Adrenal gland (tissue), 12 donors: Measurements from ENCODE around the gene SORBS1. TPM values are rescaled to one million over a fixed set of nuclear protein-coding genes. Genes with fewer than 3 reads are reported as not detected.

Experiments
- DNase-seq, 7 donors: peaks; one replicate each; pipeline ENCODE4 v3.0.0-alpha.2; 2019 to 2020
- H3K27ac ChIP-seq, 5 donors: fragments of 200-600 bp; sonication (generic) in 4 of 5; 1 replicate in 3 of 5; 2 replicates in 2 of 5; pipeline versions ENCODE4 v1.5.1 to v1.8.0; 2016 to 2020; ENCODE audit warnings: mild to moderate bottlenecking in 1 of 5
- H3K27me3 ChIP-seq: fragments of 200-600 bp; 2 replicates; pipeline ENCODE4 v1.8.0; 2021
- H3K36me3 ChIP-seq, 2 donors: fragments of 200-600 bp; replicated peaks in 1 of 2; 1 replicate in 1 of 2; 2 replicates in 1 of 2; pipeline versions ENCODE4 v1.5.1 to v1.8.0; 2018 to 2022
- H3K4me1 ChIP-seq, 2 donors: fragments of 200-600 bp; replicated peaks in 1 of 2; 1 replicate in 1 of 2; 2 replicates in 1 of 2; pipeline versions ENCODE4 v1.5.1 to v1.8.0; 2018 to 2021
- H3K4me3 ChIP-seq, 4 donors: fragments of 200-600 bp; sonication (generic) in 3 of 4; one replicate each; pipeline ENCODE4 v1.5.1; 2016 to 2018
- H3K9me3 ChIP-seq, 3 donors: fragments of 200-600 bp; sonication (generic) in 1 of 3; replicated peaks in 1 of 3; 1 replicate in 2 of 3; 2 replicates in 1 of 3; pipeline versions ENCODE4 v1.5.1 to v1.8.0; 2016 to 2021
- POLR2A ChIP-seq, 2 donors: fragments of 450-650 bp; IDR thresholded peaks; one replicate each; pipeline ENCODE4 v1.6.1; 2017; ENCODE audit warnings: antibody characterized with exemption in 2 of 2, mild to moderate bottlenecking in 2 of 2, moderate library complexity in 1 of 2
- WGBS, 4 donors: extraction: QIAGEN DNeasy Blood & Tissue Kit in 2 of 4; methylation state at CpG; one replicate each; pipeline versions ENCODE4 v1.1.5 to v1.1.7; 2013 to 2017; 5-methylcytosine and 5-hydroxymethylcytosine counted together
- intact Hi-C, 2 donors: fragments of 100-400 bp; cut with DNase I; formaldehyde crosslinking; loops; one replicate each; pipeline versions ENCODE4 v1.14.1 to v1.15.0; 2022 to 2023
- polyA plus RNA-seq, 3 donors: library from polyadenylated mRNA; stranded (reverse); fragments of 200-250 nt in 2 of 3; fragments of 350-450 nt in 1 of 3; fragmentation: Illumina TruSeq in 1 of 3; extraction: RNeasy Lipid Tissue Mini Kit (QIAGEN cat#74804) in 1 of 3; gene quantifications; one replicate each; pipeline ENCODE4 v1.2.3, GENCODE V29; 2013 to 2014
- total RNA-seq, 9 donors: library from RNA; depleted of rRNA in 4 of 9; stranded (reverse); fragments of >200 nt in 4 of 9; fragments of 120-200 nt in 1 of 9; fragmentation: NEBNext Ultra II Directional in 1 of 9; extraction: Animal tissue kit (Norgen Biotek cat#: 25700) in 1 of 9; gene quantifications; one replicate each; pipeline versions ENCODE4 v1.1.0 to v1.2.4, GENCODE V29; 2013 to 2023
- TF ChIP-seq, protein P1 (sequence below), 6 experiments: fragments of 450-650 bp in 4 of 6; fragments of 200-600 bp in 2 of 6; sonication (generic) in 1 of 6; IDR thresholded peaks; 1 replicate in 5 of 6; 2 replicates in 1 of 6; pipeline versions ENCODE4 v1.5.1 to v1.8.0; 2016 to 2021; ENCODE audit warnings: antibody characterized with exemption in 6 of 6, mild to moderate bottlenecking in 2 of 6, moderate library complexity in 1 of 6
- donor health status: healthy with polysubstance abuse.
- donor health status: Bipolar disorder and iron deficiency.
- donor health status: DM: yes; HTN: yes; CAD: no.
- donor health status: DM: no; HTN: no; CAD: no.
- donor health status: DM: no; HTN: no; CAD: no.
- donor health status: DM: yes; HTN: yes; CAD: no.

The SORBS1 gene
- total and polyA plus RNA-seq, 12 donors, result 9.5 to 43.4 (median 19.0) TPM

DNA sequence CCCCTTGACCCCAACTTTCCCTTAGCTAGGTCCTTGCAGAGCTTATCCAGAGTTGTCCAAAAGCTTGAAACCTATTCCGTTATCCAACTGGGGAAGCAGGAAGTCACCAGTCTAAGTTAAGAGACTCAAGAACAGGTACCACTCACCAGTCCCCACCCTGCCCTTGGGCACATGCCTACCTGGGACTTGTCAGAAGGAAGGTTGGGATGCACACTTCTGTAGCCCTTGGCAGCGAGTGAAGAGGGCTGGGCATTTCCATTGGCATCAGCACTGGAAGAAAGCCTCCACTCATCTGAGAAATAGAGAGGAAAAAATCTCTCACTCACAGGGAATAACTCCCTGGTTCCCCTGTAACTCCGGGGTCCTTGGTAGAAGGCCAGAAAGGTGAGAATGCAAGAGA lies 139.4 kb downstream of the SORBS1 start:
- intact Hi-C loops, result no loop called here
- Histone ChIP-seq H3K36me3 (no peaks in the 10 kb centered on the region), H3K27ac (no peak overlapping the region), H3K9me3 (no peaks in the 10 kb centered on the region), H3K27me3 (no peaks in the 10 kb centered on the region), H3K4me1 (peaks cover 0 to 12% of the 10 kb centered on the region in 2 donors), H3K4me3 (no peak overlapping the region)
- no peak for DNase-seq
- TF ChIP-seq, protein P1, sequence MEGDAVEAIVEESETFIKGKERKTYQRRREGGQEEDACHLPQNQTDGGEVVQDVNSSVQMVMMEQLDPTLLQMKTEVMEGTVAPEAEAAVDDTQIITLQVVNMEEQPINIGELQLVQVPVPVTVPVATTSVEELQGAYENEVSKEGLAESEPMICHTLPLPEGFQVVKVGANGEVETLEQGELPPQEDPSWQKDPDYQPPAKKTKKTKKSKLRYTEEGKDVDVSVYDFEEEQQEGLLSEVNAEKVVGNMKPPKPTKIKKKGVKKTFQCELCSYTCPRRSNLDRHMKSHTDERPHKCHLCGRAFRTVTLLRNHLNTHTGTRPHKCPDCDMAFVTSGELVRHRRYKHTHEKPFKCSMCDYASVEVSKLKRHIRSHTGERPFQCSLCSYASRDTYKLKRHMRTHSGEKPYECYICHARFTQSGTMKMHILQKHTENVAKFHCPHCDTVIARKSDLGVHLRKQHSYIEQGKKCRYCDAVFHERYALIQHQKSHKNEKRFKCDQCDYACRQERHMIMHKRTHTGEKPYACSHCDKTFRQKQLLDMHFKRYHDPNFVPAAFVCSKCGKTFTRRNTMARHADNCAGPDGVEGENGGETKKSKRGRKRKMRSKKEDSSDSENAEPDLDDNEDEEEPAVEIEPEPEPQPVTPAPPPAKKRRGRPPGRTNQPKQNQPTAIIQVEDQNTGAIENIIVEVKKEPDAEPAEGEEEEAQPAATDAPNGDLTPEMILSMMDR (IDR thresholded peaks at IDR 0.05), result no peak
- no peak for TF ChIP-seq POLR2A (IDR thresholded peaks at IDR 0.05)
- WGBS, 4 donors, result 91 to 97% (median 93%) methylated on average over 3 of the region's 3 CpGs

DNA sequence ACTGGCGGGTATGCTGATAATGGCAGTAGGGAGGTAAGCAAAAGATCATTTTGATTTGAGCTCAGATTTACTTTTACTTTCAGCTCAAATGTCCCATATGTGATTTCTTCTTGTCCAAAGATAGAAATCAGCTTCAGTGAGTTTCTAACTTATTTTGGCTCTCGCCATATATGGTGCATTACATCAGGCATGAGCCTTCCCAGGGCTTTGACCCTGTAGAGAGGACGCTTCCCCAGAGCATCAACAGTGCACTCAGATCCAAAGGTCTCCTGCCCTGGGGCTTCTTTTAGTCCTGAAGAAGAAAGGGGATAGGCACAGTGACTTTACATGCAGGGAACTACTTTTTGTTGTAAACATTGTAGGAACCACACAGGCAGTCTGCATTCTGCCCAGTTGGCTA lies 141.8 kb downstream of the SORBS1 start:
- Histone ChIP-seq H3K27me3 (no peaks in the 10 kb centered on the region), H3K4me3 (no peak overlapping the region), H3K27ac (peak overlapping the region in 1 of 5 donors; percentile 45), H3K9me3 (no peaks in the 10 kb centered on the region), H3K36me3 (no peaks in the 10 kb centered on the region), H3K4me1 (no peaks in the 10 kb centered on the region)
- DNase-seq, result no peak
- no peak for TF ChIP-seq POLR2A (IDR thresholded peaks at IDR 0.05)
- TF ChIP-seq, protein P1 (IDR thresholded peaks at IDR 0.05), result no peak
- 68 to 82% (median 76%) methylated on average over 3 of the region's 3 CpGs for WGBS, 4 donors
- intact Hi-C loops, result no loop called here

DNA sequence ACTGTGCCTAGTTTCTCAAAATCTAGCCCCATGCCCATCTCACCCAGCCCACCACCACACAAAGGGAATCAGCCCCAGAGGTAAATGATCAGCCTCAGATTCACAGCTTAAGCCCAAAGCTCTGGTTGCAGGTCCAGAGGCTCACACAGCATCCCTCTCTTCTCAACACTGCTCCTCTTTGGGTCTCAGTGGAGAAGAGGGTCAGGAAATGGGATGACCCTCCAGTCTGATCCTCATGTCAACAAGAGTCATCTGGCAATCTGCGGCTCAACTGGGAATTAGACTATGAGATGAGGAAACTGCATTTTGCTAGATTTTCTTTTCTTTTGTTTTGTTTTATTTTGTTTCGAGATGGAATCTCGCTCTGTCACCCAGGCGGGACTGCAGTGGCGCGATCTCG lies 144.2 kb downstream of the SORBS1 start:
- H3K9me3 ChIP-seq, result no peaks in the 10 kb centered on the region
- intact Hi-C loops, result no loop called here
- H3K4me1 ChIP-seq, result no peaks in the 10 kb centered on the region
- H3K27me3 ChIP-seq, result no peaks in the 10 kb centered on the region
- no peak for DNase-seq
- no peak overlapping the region for H3K4me3 ChIP-seq
- no peak overlapping the region for H3K27ac ChIP-seq
- no peak for TF ChIP-seq POLR2A (IDR thresholded peaks at IDR 0.05)
- TF ChIP-seq, protein P1 (IDR thresholded peaks at IDR 0.05), result no peak
- no peaks in the 10 kb centered on the region for H3K36me3 ChIP-seq
- 75 to 92% (median 82%) methylated on average over 7 of the region's 7 CpGs for WGBS, 4 donors

DNA sequence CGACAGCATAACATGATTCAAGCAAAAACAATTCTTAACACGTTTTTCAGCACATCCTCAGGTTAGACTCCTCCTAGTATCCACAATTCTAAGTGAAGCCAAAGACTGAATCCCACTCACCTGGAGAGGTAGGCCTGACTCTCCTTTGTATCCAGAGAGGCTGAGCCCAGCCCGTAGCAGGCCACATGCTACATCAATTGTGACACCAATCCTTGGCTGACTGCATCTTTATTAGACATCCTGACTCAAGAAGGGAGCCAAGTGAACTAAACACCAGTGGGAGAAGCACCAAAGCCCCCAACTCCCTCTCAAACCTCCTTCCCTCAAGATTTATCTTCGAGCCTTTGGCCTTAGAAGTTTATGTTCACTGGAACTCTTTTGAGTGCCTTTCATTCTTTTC lies 144.9 kb downstream of the SORBS1 start:
- intact Hi-C loops, result no loop called here
- Histone ChIP-seq H3K9me3 (no peaks in the 10 kb centered on the region), H3K4me1 (no peaks in the 10 kb centered on the region), H3K27ac (peak overlapping the region in 1 of 5 donors; percentile 55), H3K4me3 (no peak overlapping the region), H3K36me3 (no peaks in the 10 kb centered on the region), H3K27me3 (no peaks in the 10 kb centered on the region)
- DNase-seq, result no peak
- TF ChIP-seq, protein P1 (IDR thresholded peaks at IDR 0.05), result no peak
- no peak for TF ChIP-seq POLR2A (IDR thresholded peaks at IDR 0.05)
- WGBS, 4 donors, result 73 to 81% (median 79%) methylated on average over 4 of the region's 4 CpGs
